Nephron (organoid): ENCODE measurements around the gene SSR4.

Experiments
- H3K27ac Mint-ChIP-seq, 3 experiments: 2 replicates each; pipeline ENCODE4 v1.8.0; 2020; ENCODE audit warnings: mixed read lengths in 3 of 3, mild to moderate bottlenecking in 2 of 3, moderate library complexity in 1 of 3
- H3K27me3 Mint-ChIP-seq: 2 replicates; pipeline ENCODE4 v1.8.0; 2021; ENCODE audit warnings: low read depth, mild to moderate bottlenecking, moderate library complexity, mixed read lengths
- H3K36me3 Mint-ChIP-seq: 2 replicates; pipeline ENCODE4 v1.8.0; 2020; ENCODE audit warnings: low read depth, mixed read lengths
- H3K4me1 Mint-ChIP-seq: 2 replicates; pipeline ENCODE4 v1.8.0; 2020; ENCODE audit warnings: mixed read lengths
- H3K4me3 Mint-ChIP-seq, 3 experiments: 2 replicates each; pipeline ENCODE4 v1.8.0; 2020; ENCODE audit warnings: mild to moderate bottlenecking in 3 of 3, mixed read lengths in 3 of 3, moderate library complexity in 2 of 3
- H3K9me3 Mint-ChIP-seq: 2 replicates; pipeline ENCODE4 v1.8.0; 2020; ENCODE audit warnings: mixed read lengths
- CTCF ChIP-seq, 3 experiments: fragments of 200-600 bp; sonication (generic); IDR thresholded peaks; one replicate each; pipeline ENCODE4 v1.5.0; 2021; ENCODE audit warnings: antibody characterized with exemption in 3 of 3; ENCODE audit not compliant: unreplicated experiment in 3 of 3

SSR4 gene

GRCh38 chrX:153769158-153769864 is 25.2 kb upstream of the SSR4 start:
- Mint-ChIP-seq H3K27me3 (no peaks in the 10 kb centered on the region), H3K27ac (no peak overlapping the region), H3K4me3 (no peak overlapping the region), H3K4me1 (peaks cover 5% of the 10 kb centered on the region), H3K9me3 (no peaks in the 10 kb centered on the region), H3K36me3 (no peaks in the 10 kb centered on the region)
- no peak for TF ChIP-seq CTCF (IDR thresholded peaks at IDR 0.05; ENCODE audit: unreplicated experiment in 3 of 3)

- Mint-ChIP-seq H3K4me1 (peaks cover 5% of the 10 kb centered on the region), H3K4me3 (no peak overlapping the region), H3K9me3 (no peaks in the 10 kb centered on the region), H3K27me3 (no peaks in the 10 kb centered on the region), H3K27ac (no peak overlapping the region), H3K36me3 (no peaks in the 10 kb centered on the region)
- no peak for TF ChIP-seq CTCF (IDR thresholded peaks at IDR 0.05; ENCODE audit: unreplicated experiment in 3 of 3)
Measured at GRCh38 chrX:153769865-153770600, 24.4 kb upstream of the SSR4 start.

- H3K4me1 Mint-ChIP-seq, result peaks cover 5% of the 10 kb centered on the region
- no peak for TF ChIP-seq CTCF (IDR thresholded peaks at IDR 0.05; ENCODE audit: unreplicated experiment in 3 of 3)
Measured at GRCh38 chrX:153770601-153771414, 23.7 kb upstream of the SSR4 start.

DNA sequence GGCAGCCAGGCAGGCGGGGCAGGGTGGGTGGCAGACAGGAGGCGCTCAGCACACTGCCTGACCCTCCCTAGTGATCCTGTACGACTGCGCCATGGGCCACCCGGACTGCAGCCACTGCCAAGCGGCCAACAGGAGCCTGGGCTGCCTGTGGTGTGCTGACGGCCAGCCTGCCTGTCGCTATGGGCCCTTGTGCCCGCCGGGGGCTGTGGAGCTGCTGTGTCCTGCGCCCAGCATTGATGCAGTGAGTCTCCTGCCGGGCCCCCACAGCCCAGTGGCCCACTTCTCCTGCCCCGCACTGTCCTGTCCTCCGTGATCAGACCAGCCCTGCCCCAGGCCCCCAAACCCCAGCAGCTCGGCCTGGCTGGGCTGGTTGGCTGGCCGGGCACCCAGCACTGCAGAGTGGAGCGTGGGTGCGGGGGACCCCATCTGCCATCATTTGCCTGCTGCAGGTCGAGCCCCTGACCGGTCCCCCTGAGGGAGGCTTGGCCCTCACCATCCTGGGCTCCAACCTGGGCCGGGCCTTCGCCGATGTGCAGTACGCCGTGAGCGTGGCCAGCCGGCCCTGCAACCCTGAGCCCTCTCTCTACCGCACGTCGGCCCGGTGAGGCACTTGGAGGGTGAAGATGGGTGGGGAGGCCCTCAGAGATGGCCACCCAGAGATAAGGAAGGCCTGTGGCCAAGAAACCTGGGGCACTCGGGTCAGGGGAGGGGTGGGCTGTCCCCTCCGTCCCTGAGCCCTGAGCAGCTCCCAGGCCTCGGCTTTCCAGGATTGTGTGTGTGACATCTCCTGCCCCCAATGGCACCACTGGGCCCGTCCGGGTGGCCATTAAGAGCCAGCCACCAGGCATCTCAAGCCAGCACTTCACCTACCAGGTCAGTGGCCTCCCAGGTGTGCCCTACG is 22.8 kb upstream of the SSR4 start:
- no peak for TF ChIP-seq CTCF (IDR thresholded peaks at IDR 0.05; ENCODE audit: unreplicated experiment in 3 of 3)
- H3K4me3 Mint-ChIP-seq, result no peak overlapping the region
- no peaks in the 10 kb centered on the region for H3K36me3 Mint-ChIP-seq
- H3K27me3 Mint-ChIP-seq, result no peaks in the 10 kb centered on the region
- H3K4me1 Mint-ChIP-seq, result peaks cover under 1% of the 10 kb centered on the region
- no peak overlapping the region for H3K27ac Mint-ChIP-seq
- no peaks in the 10 kb centered on the region for H3K9me3 Mint-ChIP-seq

More at GRCh38 chrX:153770601-153771414, 23.7 kb upstream of the SSR4 start:
- Mint-ChIP-seq H3K4me3 (no peak overlapping the region), H3K36me3 (no peaks in the 10 kb centered on the region), H3K27ac (no peak overlapping the region), H3K27me3 (no peaks in the 10 kb centered on the region), H3K9me3 (no peaks in the 10 kb centered on the region)
